Cardiac muscle cell (in vitro differentiated cells and primary cell): ENCODE measurements around the gene EME2. TPM values are rescaled to one million over a fixed set of nuclear protein-coding genes. Genes with fewer than 3 reads are reported as not detected.

ENCODE experiments used
- DNase-seq, 2 donors: peaks; one replicate each; pipeline versions ENCODE4 v3.0.0 to v3.0.0-alpha.2; 2010 to 2017; ENCODE audit warnings: low read depth in 1 of 2, low spot score in 1 of 2
- H3K27ac ChIP-seq: fragments of 200-600 bp; sonication (generic); 2 replicates; pipeline ENCODE4 v1.5.1; 2016
- H3K27me3 ChIP-seq: fragments of 200-600 bp; sonication (generic); 2 replicates; pipeline ENCODE4 v1.6.0; 2016; ENCODE audit warnings: control low read depth
- H3K36me3 ChIP-seq: fragments of 200-600 bp; sonication (generic); 2 replicates; pipeline ENCODE4 v1.5.1; 2016; ENCODE audit warnings: control low read depth
- H3K4me1 ChIP-seq: fragments of 200-600 bp; sonication (generic); 2 replicates; pipeline ENCODE4 v1.8.1; 2017; ENCODE audit warnings: low read depth, mild to moderate bottlenecking, mixed run types
- H3K4me3 ChIP-seq: fragments of 200-600 bp; sonication (generic); 2 replicates; pipeline ENCODE4 v1.5.1; 2016; ENCODE audit warnings: mild to moderate bottlenecking
- H3K9me3 ChIP-seq: fragments of 200-600 bp; sonication (generic); 2 replicates; pipeline ENCODE4 v1.5.1; 2017; ENCODE audit warnings: low read depth, mild to moderate bottlenecking, control low read depth
- polyA plus RNA-seq: library from polyadenylated mRNA; unstranded; fragments of >200 nt; fragmentation: Nextera tagmentation; extraction: Ambion mirVana; gene quantifications from 2 replicates; pipeline ENCODE4 v1.2.1, GENCODE V29; 2016
- total RNA-seq: library from RNA; depleted of rRNA; stranded (reverse); fragments of >200 nt; gene quantifications from 2 replicates; pipeline ENCODE4 v1.2.3, GENCODE V29; 2016
- TF ChIP-seq, protein P1 (sequence below): IDR thresholded peaks from 2 replicates; pipeline ENCODE4 v1.5.1; 2012; ENCODE audit warnings: low read depth, mild to moderate bottlenecking, low read length

EME2 gene
- total and polyA plus RNA-seq, 2 experiments from 2014 or later = 18.7 to 19.3 TPM

- Histone ChIP-seq H3K36me3 (peaks cover 4% of the 10 kb centered on the region), H3K4me3 (no peak overlapping the region), H3K4me1 (no peaks in the 10 kb centered on the region), H3K9me3 (no peaks in the 10 kb centered on the region), H3K27ac (no peak overlapping the region), H3K27me3 (no peaks in the 10 kb centered on the region)
- no peak for DNase-seq
- TF ChIP-seq, protein P1, sequence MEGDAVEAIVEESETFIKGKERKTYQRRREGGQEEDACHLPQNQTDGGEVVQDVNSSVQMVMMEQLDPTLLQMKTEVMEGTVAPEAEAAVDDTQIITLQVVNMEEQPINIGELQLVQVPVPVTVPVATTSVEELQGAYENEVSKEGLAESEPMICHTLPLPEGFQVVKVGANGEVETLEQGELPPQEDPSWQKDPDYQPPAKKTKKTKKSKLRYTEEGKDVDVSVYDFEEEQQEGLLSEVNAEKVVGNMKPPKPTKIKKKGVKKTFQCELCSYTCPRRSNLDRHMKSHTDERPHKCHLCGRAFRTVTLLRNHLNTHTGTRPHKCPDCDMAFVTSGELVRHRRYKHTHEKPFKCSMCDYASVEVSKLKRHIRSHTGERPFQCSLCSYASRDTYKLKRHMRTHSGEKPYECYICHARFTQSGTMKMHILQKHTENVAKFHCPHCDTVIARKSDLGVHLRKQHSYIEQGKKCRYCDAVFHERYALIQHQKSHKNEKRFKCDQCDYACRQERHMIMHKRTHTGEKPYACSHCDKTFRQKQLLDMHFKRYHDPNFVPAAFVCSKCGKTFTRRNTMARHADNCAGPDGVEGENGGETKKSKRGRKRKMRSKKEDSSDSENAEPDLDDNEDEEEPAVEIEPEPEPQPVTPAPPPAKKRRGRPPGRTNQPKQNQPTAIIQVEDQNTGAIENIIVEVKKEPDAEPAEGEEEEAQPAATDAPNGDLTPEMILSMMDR = no peak
Observed at GRCh38 chr16:1743376-1744337, 29.0 kb upstream of the EME2 start.

DNA sequence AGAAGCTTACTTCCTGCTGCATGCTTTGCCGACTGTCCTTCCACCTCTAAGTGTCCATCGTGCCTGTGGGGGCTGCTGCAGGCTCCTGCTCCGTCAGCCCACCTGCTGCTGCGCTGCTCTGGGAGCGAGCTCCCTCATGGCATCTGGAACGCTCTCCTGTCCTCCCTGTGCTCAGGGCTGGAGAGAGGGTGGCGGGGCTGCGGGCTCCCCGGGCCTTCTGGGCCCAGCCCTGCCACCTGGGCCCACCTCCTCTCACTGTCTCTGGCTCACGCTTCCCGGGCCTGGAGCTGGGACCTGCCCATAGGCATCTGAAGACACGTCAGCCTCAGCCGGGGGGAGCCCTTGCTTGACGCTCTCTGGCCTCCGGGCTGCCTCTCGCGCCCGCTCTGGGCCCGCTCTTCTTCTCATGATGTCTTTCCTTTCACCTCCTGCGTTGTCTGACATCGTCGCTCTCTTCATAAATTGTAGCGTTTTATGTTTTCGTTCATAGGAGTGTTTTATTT is 28.2 kb upstream of the EME2 start:
- H3K27me3 ChIP-seq = no peaks in the 10 kb centered on the region
- no peak for DNase-seq
- peaks cover 4% of the 10 kb centered on the region for H3K36me3 ChIP-seq
- H3K4me1 ChIP-seq = no peaks in the 10 kb centered on the region
- no peak overlapping the region for H3K27ac ChIP-seq
- H3K4me3 ChIP-seq = no peak overlapping the region
- TF ChIP-seq, protein P1 = no peak
- no peaks in the 10 kb centered on the region for H3K9me3 ChIP-seq

DNA sequence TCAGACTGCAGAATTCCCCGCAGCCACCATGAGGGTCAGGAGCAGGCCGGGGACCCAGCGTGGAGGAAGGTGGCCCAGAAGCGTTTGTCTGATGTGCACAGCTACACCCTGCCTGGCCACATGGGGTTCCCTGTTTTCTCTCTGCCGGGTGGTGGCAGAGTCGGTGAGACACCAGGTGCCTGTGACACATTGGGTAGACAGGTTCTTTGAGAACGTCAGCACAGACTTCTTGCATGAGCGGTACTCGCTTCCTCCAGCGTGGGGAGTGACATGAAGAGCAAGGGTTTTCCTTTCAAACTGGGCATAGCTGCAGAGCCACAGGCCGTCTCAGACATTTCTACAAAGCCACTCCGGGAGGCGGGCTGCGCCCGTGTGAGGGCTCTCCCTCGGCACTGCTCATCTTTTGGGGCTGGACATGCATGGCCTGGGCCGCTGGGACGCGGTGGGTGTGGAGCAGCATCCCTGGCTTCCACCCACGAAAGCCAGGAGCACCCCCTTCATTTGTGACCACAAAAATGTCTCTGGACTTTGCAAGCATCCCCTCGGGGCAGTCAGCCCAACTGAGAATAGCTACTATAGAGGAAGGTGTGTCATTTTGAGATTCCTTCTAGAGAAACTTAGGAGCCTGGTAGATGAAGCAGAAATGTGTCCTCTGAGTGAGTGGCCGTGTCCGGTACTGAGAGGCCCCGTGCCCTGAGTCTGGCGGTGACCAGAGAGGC is 27.3 kb upstream of the EME2 start:
- Histone ChIP-seq H3K27me3 (no peaks in the 10 kb centered on the region), H3K27ac (no peak overlapping the region), H3K4me3 (no peak overlapping the region), H3K4me1 (no peaks in the 10 kb centered on the region), H3K9me3 (no peaks in the 10 kb centered on the region), H3K36me3 (peaks cover 9% of the 10 kb centered on the region)
- DNase-seq = peak in 1 of 2 donors; percentile 62
- TF ChIP-seq, protein P1 = no peak

- peaks cover 12% of the 10 kb centered on the region for H3K36me3 ChIP-seq
Observed at GRCh38 chr16:1745900-1746692, 26.5 kb upstream of the EME2 start.

More at GRCh38 chr16:1745900-1746692, 26.5 kb upstream of the EME2 start:
- H3K27ac ChIP-seq = no peak overlapping the region
- H3K4me1 ChIP-seq = no peaks in the 10 kb centered on the region
- peak in 1 of 2 donors; percentile 81 for DNase-seq
- TF ChIP-seq, protein P1 = no peak
- H3K9me3 ChIP-seq = no peaks in the 10 kb centered on the region
- H3K27me3 ChIP-seq = no peaks in the 10 kb centered on the region
- H3K4me3 ChIP-seq = no peak overlapping the region
